Activated T-helper 1 cell treated with anti-CD3 and anti-CD28 coated beads, Interleukin-12 subunit alpha, Interleukin-12 subunit beta, Interleukin-2, Interleukin-4 antibody, amounts not matched to agents 30 ng/mL and 10 ng/mL and 1 ng/mL, durations not matched to agents 14 hours and 24 hours and 36 hours (primary cell): Measurements from ENCODE around the gene BARD1. TPM values are rescaled to one million over a fixed set of nuclear protein-coding genes. Genes with fewer than 3 reads are reported as not detected.
"Not testable (repeated sequence)": the region's sequence is repeated elsewhere in the genome, so short reads cannot be mapped to it uniquely, and the experiment has no call there.

ENCODE experiments used
- DNase-seq: peaks from one replicate; pipeline ENCODE4 v3.0.0; 2021; ENCODE audit warnings: low spot score
- H3K27ac Mint-ChIP-seq: one replicate; pipeline ENCODE4 v1.8.0; 2021; ENCODE audit warnings: mild to moderate bottlenecking, mixed read lengths
- H3K27me3 Mint-ChIP-seq: one replicate; pipeline ENCODE4 v1.8.0; 2022; ENCODE audit warnings: mild to moderate bottlenecking, moderate library complexity, mixed read lengths; ENCODE audit not compliant: insufficient read depth
- H3K36me3 Mint-ChIP-seq: one replicate; pipeline ENCODE4 v1.8.0; 2021; ENCODE audit warnings: low read depth, mixed read lengths
- H3K4me1 Mint-ChIP-seq: one replicate; pipeline ENCODE4 v1.8.0; 2021; ENCODE audit warnings: low read depth, mixed read lengths
- H3K4me3 Mint-ChIP-seq: one replicate; pipeline ENCODE4 v1.8.0; 2021; ENCODE audit warnings: mild to moderate bottlenecking, moderate library complexity, mixed read lengths
- H3K9me3 Mint-ChIP-seq: one replicate; pipeline ENCODE4 v1.8.0; 2021; ENCODE audit warnings: mixed read lengths
- intact Hi-C: fragments of 100-400 bp; cut with micrococcal nuclease; formaldehyde crosslinking; loops from one replicate; pipeline ENCODE4 v1.15.1; 2024
- total RNA-seq: library from RNA; stranded (reverse); gene quantifications from 2 replicates; pipeline ENCODE4 v1.2.3, GENCODE V29; 2022

The BARD1 gene
- total RNA-seq, 1 donor from 2014 or later: 34.0 TPM

DNA sequence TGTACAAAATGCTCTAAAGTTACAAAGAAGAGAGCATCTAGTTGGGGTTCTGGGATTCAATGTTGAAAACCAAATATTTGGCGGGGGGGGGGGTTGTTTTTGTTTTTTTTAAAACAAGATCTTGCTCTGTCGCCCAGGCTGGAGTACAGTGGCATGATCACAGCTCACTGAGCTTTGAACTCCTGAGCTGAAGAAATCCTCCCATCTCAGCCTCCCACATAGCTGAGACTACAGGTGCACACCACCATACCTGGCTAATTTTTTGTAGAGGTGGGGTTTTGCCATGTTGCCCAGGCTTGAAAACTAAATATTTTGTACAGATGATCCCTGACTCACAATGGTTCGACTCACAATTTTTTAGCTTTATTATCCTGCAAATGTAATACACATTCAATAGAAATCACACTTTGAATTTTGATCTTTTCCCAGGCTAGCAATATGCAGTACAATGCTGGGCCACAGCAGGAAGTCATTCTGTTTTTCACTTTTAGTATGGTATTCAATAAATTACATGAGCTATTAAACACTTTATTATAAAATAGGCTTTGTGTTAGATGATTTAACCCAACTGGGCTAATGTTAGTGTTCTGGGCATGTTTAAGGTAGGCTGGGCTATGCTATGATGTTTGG is 7.6 kb downstream of the BARD1 start:
- intact Hi-C loops: loop anchor here (1.0 kb wide), 1 partner anchor 7 kb away; the partner anchor contains the start of gene BARD1
- peaks cover 74% of the 10 kb centered on the region for H3K4me1 Mint-ChIP-seq
- no peak overlapping the region for H3K27ac Mint-ChIP-seq
- no peaks in the 10 kb centered on the region for H3K27me3 Mint-ChIP-seq
- H3K4me3 Mint-ChIP-seq: no peak overlapping the region
- no peaks in the 10 kb centered on the region for H3K9me3 Mint-ChIP-seq
- no peak for DNase-seq
- peaks cover 32% of the 10 kb centered on the region for H3K36me3 Mint-ChIP-seq

DNA sequence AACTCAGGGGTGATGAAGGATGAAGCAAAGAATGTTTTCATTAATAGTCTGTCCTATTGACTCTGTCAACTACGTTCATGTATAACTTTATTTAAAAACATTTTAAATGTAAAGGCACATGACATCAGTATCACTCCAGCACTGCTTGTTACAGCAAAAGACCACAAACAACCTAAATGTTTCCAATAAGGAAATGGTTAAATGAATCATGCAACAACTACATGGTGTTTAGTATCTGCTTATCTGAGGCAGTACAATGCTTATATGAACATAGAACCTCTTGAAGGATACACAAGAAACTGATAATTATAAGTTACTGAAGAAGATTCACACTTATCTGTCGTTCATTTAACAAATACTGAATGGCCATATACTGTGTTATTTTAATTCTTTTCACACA is 8.4 kb downstream of the BARD1 start:
- no peaks in the 10 kb centered on the region for H3K9me3 Mint-ChIP-seq
- peaks cover 33% of the 10 kb centered on the region for H3K36me3 Mint-ChIP-seq
- no peaks in the 10 kb centered on the region for H3K27me3 Mint-ChIP-seq
- peaks cover 78% of the 10 kb centered on the region for H3K4me1 Mint-ChIP-seq
- H3K27ac Mint-ChIP-seq: no peak overlapping the region
- no peak for DNase-seq
- intact Hi-C loops: loop anchor here (1.0 kb wide), 1 partner anchor 8 kb away; the partner anchor contains the start of gene BARD1
- no peak overlapping the region for H3K4me3 Mint-ChIP-seq

DNA sequence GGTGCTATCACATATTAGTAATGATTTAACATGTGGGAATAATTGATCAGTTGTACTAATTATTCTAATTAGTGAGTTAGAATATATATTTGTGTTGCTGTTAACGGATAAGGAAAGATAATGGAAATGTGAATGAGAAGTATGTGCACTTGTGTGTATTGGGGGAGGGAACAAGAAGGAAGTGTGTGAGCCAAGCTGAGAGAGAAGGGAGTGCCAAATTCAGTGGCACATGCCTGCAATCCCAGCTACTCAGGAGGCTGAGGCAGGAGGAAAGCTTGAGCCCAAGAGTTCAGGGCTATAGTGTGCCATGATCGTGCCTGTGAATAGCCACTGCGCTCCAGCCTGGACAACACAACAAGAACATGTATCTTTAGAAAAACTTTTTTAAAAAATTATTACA is 9.3 kb downstream of the BARD1 start:
- no peak for DNase-seq
- Mint-ChIP-seq H3K4me3 (no peak overlapping the region), H3K27ac (no peak overlapping the region), H3K27me3 (no peaks in the 10 kb centered on the region), H3K4me1 (peaks cover 69% of the 10 kb centered on the region), H3K36me3 (peaks cover 35% of the 10 kb centered on the region), H3K9me3 (no peaks in the 10 kb centered on the region)
- intact Hi-C loops: no loop called here

DNA sequence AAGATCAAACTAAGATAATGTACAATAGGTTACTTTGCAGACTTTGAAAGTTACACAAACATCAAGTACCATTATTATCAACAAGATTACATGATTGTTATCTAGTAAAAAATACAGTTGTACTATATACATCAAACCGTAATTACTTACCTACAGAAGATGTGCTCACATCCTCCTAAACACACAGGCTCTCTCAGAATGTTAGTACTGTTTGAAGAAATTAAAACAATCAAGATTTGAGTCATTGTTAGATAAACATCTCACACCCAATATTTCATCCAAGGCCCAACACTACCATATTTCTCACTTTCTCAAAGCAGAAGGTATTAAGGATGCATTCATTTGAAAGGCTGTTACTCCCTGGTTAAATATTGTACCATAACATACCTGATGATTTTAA is 12.6 kb downstream of the BARD1 start:
- intact Hi-C loops: no loop called here
- H3K9me3 Mint-ChIP-seq: no peaks in the 10 kb centered on the region
- H3K4me3 Mint-ChIP-seq: no peak overlapping the region
- no peak for DNase-seq
- H3K36me3 Mint-ChIP-seq: peaks cover 36% of the 10 kb centered on the region
- H3K4me1 Mint-ChIP-seq: peaks cover 49% of the 10 kb centered on the region
- no peaks in the 10 kb centered on the region for H3K27me3 Mint-ChIP-seq
- H3K27ac Mint-ChIP-seq: no peak overlapping the region

DNA sequence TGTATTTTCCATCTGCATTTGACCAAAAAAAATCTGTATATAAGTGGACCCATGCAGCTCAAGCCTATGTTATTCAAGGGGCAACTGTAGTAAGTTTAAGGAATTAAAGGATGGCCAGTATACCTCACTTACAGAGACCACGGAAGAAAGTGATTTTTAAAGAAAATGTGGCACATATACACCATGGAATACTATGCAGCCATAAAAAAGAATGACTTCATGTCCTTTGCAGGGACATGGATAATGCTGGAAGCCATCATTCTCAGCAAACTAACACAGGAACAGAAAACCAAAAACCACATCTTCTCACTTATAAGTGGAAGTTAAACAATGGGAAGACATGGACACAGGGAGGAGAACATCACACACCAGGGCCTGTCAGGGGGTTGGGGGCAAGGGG is 26.3 kb downstream of the BARD1 start:
- Mint-ChIP-seq H3K36me3 (peaks cover 71% of the 10 kb centered on the region), H3K9me3 (peaks cover 28% of the 10 kb centered on the region)
- intact Hi-C loops: loop anchor here (2.0 kb wide), 1 partner anchor 26 kb away; the partner anchor contains the start of gene BARD1

DNA sequence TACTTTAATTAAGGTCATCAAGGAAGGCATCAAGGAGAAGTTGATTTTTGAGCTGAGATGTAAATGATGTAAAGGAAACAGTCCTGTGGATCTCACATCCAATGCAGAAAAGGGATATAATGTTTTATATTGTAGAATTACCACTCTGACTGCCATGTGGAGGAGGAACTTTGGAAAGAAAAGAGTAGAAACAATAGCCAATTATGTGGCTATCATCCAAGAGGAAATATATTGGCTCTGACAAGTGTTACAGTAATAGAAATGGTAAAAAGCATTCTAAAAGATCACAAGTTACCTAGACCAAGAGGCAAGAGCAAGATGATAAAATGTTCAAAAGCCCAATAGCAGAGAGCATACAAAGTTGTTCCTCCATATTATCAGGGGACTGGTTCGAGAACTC is 26.8 kb downstream of the BARD1 start:
- Mint-ChIP-seq H3K4me1 (peaks cover 6% of the 10 kb centered on the region), H3K27me3 (no peaks in the 10 kb centered on the region), H3K27ac (no peak overlapping the region), H3K4me3 (no peak overlapping the region), H3K36me3 (peaks cover 71% of the 10 kb centered on the region), H3K9me3 (peaks cover 28% of the 10 kb centered on the region)
- no peak for DNase-seq
- intact Hi-C loops: loop anchor here (2.0 kb wide), 1 partner anchor 26 kb away; the partner anchor contains the start of gene BARD1

More for the DNA sequence above, 26.3 kb downstream of the BARD1 start:
- H3K4me3 Mint-ChIP-seq, H3K27ac Mint-ChIP-seq, DNase-seq, H3K27me3 Mint-ChIP-seq, H3K4me1 Mint-ChIP-seq: not testable (repeated sequence)

DNA sequence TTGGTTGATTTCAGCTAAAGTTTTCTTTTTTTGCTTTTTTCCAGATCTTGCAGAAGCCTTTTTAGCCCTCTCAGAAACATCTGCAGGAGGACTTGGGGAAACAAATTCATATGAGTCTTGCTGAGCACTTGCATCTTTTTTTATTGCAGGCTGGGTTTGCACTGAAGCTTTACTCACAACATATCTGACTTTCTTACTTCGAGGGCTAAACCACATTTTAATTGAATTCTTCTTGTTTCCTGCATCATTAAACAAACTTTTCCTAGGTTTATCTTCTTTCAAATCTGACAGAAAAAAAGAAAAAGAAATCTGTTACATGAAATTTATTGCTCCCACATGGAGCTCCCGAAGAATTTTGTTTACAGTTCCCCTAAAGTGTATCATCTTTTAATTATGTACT is 28.3 kb downstream of the BARD1 start:
- Mint-ChIP-seq H3K27me3 (no peaks in the 10 kb centered on the region), H3K9me3 (peaks cover 28% of the 10 kb centered on the region), H3K36me3 (peaks cover 73% of the 10 kb centered on the region), H3K4me3 (no peak overlapping the region), H3K4me1 (no peaks in the 10 kb centered on the region), H3K27ac (no peak overlapping the region)
- no peak for DNase-seq
- intact Hi-C loops: no loop called here

DNA sequence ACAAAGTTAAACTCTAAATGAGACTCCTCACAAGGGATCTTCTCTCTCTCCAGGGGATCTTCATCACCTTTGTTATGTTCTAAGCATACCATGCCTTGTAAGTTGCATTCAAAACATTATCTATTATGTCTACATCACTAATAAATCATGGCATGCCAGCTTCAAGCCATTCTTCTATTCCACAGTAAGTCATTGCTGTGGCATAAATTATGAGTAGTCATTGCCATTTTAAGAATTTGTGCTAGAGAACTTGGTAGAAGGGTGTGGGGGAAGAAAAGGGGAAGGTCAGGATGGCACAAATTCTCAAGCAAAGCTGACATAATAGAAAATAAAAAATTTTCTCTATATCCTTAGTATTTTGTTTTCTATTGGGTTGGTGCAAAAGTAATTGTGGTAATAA is 33.5 kb downstream of the BARD1 start:
- no peak overlapping the region for H3K27ac Mint-ChIP-seq
- peaks cover 40% of the 10 kb centered on the region for H3K36me3 Mint-ChIP-seq
- intact Hi-C loops: no loop called here
- H3K4me1 Mint-ChIP-seq: peaks cover 4% of the 10 kb centered on the region
- DNase-seq: no peak
- H3K27me3 Mint-ChIP-seq: no peaks in the 10 kb centered on the region
- no peak overlapping the region for H3K4me3 Mint-ChIP-seq
- H3K9me3 Mint-ChIP-seq: no peaks in the 10 kb centered on the region

DNA sequence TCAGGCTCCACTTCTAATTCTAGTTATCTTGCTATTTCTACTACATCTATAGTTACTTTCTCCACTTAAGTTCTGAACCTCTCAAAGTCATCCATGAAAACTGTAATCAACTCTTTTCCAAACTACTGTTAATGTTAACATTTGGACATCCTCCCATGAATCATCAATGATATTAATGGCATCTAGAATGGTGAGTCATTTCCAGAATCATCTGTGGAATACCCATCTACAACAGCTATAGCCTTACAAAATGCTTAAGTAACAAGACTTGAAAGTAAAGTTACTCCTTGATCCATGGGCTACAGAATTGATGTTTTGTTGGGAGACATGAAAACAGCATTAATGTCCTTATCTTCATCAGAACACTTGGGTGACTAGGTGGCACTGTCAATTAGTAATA is 35.4 kb downstream of the BARD1 start:
- Mint-ChIP-seq H3K36me3 (peaks cover 25% of the 10 kb centered on the region), H3K27me3 (no peaks in the 10 kb centered on the region), H3K4me3 (no peak overlapping the region), H3K27ac (no peak overlapping the region), H3K4me1 (peaks cover 5% of the 10 kb centered on the region), H3K9me3 (no peaks in the 10 kb centered on the region)
- no peak for DNase-seq
- intact Hi-C loops: no loop called here

DNA sequence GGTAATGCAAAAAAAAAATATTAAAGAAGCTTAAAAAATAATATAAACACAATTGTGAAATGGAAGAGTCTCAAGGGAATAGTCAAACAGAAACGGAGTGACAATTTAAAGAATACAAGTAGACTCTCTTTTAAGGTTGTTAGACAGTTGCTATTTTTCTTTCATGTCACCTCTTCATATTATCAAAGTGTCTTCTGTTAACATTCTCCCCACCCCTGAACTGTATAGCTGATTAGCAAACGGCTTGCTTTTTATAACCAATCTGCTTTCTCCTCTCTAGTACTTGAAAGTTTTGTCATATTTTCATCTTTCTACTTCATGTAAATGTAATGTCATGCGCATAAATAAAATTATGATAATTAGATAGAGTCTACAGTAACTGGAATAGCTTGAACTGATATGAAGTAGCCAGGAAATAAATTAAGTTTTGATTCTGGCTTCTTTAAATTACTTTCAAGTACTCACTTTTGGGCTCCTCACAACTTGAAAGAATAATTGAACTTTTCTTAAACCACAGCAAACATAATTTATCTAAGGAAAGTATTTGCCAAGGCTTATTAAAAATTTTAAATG is 37.0 kb downstream of the BARD1 start:
- peaks cover 28% of the 10 kb centered on the region for H3K36me3 Mint-ChIP-seq
- H3K4me3 Mint-ChIP-seq: no peak overlapping the region
- no peak overlapping the region for H3K27ac Mint-ChIP-seq
- H3K27me3 Mint-ChIP-seq: no peaks in the 10 kb centered on the region
- peaks cover 10% of the 10 kb centered on the region for H3K4me1 Mint-ChIP-seq
- no peaks in the 10 kb centered on the region for H3K9me3 Mint-ChIP-seq
- intact Hi-C loops: no loop called here
- no peak for DNase-seq

DNA sequence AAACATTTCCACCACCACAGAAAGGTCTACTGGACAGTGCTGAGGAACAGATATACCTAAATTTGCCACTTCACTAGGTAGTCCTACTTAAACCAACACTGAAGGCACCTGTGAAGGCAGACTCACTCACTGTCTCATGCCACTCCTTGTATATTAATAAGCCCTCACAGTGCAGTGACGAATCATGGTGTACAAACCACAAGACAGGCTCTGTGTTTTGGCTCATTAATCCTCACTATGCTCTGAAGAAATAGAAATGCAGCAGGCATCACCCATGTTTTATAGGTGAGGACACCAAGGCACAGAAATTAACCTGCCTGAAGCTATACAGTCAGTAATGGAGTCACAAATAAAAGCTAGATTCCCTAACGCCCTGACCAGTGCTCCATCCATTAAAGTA is 44.3 kb downstream of the BARD1 start:
- Mint-ChIP-seq H3K4me3 (no peak overlapping the region), H3K36me3 (peaks cover 42% of the 10 kb centered on the region), H3K27ac (no peak overlapping the region), H3K27me3 (no peaks in the 10 kb centered on the region), H3K9me3 (no peaks in the 10 kb centered on the region), H3K4me1 (peaks cover 5% of the 10 kb centered on the region)
- DNase-seq: no peak
- intact Hi-C loops: no loop called here

DNA sequence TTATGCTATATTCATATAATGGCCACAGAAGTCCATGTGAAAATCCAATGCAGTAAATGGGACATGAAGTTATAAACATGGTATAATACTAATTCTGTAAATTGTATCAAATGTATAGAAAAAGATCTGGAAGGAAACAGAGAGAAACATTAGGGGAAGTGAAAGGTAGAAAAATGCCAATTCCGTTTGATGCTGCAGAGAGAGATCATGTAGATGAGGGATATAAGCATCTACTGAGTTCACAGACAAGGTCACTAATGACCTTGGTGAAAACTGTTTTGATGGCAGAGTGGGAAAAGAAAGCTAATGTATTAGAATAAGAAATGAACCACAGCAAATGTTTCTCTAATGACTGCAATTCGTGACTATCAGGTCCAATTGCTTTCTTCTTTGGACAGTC is 56.0 kb downstream of the BARD1 start:
- no peaks in the 10 kb centered on the region for H3K27me3 Mint-ChIP-seq
- H3K4me1 Mint-ChIP-seq: no peaks in the 10 kb centered on the region
- intact Hi-C loops: no loop called here
- no peaks in the 10 kb centered on the region for H3K9me3 Mint-ChIP-seq
- H3K4me3 Mint-ChIP-seq: no peak overlapping the region
- peaks cover 41% of the 10 kb centered on the region for H3K36me3 Mint-ChIP-seq
- H3K27ac Mint-ChIP-seq: no peak overlapping the region
- DNase-seq: no peak

DNA sequence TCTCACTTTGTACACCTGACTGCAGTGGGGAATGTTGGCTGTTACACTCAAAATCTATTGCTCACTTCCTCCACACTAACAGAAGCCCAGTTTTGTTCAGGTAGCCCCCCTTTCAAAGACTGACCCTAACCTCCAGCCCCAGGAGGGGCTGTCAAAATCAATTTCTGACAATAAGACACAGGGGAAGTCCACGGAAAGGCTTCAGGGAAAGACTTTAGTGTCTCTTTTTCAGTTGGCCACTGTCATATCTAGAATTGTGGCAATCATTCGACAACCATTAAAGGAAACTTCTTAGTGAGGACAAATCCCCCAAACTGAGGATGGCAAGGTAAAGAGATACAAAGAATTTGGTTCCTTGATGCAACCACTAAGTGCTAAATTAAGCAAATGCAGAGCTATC is 59.0 kb downstream of the BARD1 start:
- no peaks in the 10 kb centered on the region for H3K9me3 Mint-ChIP-seq
- no peak overlapping the region for H3K27ac Mint-ChIP-seq
- H3K4me3 Mint-ChIP-seq: no peak overlapping the region
- H3K27me3 Mint-ChIP-seq: no peaks in the 10 kb centered on the region
- peaks cover 38% of the 10 kb centered on the region for H3K36me3 Mint-ChIP-seq
- no peak for DNase-seq
- no peaks in the 10 kb centered on the region for H3K4me1 Mint-ChIP-seq
- intact Hi-C loops: no loop called here
